ENCODE measurements around the gene ADNP.
"Not testable (repeated sequence)": the region's sequence is repeated elsewhere in the genome, so short reads cannot be mapped to it uniquely, and the experiment has no call there.

The ADNP gene

DNA sequence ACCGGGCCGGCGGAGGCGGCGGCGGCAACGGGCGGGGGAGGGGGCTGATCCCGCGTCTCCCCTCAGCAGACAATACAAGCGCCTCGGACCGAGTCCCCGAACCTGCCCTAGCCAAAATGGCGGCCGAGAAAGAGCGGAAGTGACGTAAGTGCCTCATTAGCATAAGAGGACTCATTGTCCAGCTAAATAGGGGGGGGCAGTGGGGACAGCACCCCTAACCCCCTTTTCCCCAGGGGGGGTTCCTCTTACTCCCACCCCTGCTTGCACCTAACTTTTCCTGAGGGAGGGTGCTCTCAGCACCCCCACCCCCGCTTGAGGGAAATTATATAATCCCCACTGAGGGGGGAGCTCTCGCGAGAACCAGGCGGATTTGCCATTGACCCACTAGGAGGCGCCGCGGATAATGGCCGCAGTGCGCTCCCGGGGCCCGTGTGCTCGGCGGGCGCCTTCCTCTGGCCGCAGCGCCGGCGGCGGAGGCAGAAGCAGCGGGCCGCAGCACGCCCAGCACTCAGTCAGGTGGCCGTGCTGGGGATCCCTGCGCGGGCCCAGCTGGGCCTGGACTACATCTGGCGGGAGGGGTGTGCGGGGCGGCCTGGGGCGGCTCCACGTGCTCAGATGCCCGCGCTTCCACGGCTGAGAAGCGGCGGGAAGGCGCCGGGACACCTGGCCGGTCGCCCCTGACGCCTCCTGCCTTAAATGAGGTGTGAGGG, at the start of gene ADNP:
Gene ADNP, minus strand, starts transcription at position 132 of the 710 bp plus-strand sequence. CDS start 27,441 bp downstream, outside the sequence.
- DNase-seq (ENCODE audit: low read depth), result no peak

DNA sequence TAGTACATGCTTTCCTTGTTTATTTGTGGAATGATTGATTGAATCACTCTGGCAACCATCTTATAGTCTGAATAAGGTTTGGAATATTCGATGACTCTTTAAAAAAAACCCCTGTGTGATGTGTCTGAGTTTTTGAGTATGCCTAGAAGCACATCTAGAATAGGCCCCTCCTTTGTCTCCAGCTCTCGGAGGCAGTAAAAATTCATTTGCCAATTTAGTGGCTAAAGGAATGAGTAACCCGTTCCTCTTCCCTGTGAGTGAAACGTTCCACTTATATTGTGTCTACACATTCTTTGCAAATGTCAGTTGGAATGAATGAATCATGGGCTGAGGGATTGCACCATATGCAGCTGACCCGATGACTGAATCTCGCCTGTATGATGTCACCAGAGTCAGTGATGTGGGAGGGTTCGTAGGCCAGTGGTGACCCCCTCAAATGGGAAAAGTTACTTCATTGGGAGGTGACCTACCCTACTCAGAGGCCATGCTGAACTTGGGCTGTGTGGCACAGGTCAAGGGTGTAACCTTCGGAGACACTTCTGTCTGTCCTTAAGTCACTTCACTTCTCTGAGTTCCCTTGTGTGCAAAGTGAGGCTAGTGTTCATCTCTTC, 48.9 kb upstream of the ADNP start:
- peak; percentile 99 for DNase-seq (ENCODE audit: low read depth)

DNA sequence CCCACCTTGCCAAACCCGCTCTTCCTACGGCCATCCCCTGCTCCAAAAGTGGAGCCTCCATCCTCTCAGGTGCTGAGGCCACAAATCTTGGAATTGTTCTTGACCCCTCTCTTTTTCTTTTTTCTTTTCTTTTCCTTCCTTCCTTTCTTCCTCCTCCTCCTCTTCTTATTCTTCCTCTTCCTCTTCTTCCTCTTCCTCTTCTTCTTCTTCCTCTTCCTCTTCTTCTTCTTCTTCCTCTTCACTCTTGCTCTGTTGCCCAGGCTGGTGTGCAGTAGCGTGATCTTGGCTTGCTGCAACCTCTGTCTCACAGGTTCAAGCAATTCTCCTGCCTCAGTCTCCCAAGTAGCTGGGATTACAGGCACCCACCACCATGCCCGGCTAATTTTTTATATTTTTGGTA, 47.3 kb upstream of the ADNP start:
- not testable (repeated sequence) for DNase-seq (ENCODE audit: low read depth)

DNA sequence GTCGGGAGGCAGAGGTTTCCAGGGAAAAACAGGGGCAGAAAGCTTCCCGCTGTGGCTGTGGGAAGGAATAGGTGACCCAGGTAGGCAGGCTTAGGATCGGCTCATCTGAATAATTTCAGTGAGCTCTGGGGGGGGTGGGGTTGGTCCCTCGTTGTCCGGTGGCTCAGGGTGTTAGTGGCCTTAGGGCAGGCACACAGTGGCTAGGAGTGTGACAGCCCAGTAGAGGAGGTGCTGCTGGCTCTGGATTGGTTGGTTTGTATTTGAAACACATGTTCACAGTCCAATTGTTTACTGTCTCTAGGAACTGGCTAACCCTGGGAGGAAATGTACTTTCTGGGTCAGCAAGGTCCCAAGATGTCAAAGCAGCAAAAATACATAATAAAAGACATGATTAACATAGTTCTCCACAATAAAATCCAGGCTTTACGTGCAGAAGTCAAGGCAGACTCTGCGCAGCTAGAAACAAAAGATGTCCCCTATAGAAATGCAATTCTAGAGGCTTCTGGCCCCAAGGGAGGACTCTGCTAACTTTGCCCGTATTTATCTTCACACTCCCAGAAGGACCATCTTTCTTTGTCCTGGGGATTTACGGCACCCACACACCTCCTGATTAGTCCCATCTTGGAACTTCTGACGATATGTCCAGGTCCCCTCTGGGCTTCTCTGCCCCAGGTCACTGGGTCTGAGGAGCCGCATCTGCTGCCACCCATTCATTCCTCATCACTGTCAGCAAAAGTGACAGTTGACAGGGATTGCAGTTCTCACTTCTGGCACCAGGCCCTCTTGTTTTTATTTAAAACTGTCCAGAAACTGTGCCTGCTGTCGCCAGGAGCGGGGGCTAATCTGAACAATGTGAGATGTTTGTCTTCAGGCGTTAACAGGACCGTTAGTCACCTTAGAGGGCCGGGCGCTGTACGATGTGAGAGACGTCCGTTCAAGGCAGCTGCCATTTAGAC, 46.1 kb upstream of the ADNP start:
- DNase-seq (ENCODE audit: low read depth), result no peak

DNA sequence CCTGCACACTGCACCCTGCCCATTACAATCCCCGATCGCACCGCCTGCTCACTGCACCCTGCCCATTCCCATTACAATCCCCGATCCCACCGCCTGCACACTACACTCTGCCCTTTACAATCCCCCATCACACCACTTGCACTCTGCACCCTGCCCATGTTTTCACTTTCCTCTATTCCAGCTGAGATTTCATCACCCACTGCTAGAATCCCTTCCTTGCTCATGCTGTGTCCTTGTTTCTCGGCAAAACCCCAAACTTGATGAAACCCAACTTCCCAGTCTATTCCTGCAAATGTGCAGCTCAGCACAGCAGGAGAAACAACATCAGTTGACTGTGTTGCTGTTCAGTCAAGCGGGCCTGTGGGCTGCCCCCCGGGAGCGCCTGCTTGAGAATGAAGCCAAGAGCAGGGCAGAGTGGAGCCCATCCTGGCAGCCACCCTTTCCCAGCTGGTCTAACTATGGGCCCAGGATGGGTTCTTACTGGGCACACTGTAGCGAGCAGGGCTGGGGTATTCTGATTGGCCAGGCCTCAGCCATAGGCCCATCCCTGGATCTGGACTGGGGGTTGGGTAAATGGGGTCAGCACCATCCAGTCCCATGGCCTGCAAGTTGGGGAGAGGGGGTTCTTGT, 44.6 kb upstream of the ADNP start:
- no peak for DNase-seq (ENCODE audit: low read depth)

DNA sequence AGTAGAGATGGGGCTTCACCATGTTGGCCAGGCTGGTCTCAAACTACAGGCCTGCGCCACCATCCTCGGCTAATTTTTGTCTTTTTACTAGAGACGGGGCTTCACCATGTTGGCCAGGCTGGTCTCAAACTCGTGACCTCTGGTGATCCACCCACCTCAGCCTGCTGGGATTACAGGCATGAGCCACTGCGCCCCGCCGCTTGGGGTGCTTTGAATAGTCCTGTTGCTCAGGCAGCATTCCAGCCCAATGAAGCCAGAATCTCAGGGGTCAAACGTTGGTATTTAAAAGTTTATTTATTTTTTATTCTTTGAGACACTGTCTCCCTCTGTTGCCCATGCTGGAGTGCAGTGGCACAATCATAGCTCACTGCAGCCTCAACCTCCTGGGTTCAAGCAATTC, 38.7 kb upstream of the ADNP start:
- no peak for DNase-seq (ENCODE audit: low read depth)

DNA sequence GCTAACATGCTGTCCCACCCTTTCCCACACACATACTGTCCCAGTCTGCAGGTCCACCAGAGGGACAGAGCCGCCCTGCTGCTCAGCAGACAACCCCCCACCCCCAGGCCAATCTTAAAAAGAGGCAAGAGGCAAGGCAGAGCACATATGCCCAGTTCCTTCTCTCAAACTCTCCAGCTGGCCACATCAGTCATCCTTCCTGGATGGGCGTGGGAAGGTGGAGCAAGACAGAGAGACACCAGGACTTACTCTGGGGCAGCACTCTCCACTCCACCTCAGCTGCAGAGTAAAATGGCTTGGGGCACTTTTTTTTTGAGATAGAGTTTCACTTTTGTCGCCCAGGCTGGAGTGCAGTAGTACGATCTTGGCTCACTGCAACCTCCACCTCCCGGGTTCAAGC, 38.2 kb upstream of the ADNP start:
- DNase-seq (ENCODE audit: low read depth), result no peak

DNA sequence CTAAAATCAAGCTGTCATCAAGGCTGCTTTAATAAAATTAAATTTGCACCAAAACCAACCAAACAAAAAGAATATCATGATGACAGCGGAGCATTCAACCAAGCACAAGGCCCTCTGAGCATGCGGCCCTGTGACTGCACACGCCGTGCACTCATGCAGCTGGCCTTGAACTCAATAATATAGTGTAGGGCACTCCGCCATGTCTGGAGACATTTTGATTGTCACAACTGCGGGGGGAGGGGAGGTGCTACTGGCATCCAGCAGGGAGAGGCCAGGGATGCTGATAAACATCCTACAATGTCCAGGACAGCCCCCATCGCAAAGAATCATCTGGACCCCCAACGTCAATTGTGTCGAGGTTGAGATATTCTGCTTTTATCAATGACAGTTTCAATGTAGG, 37.1 kb upstream of the ADNP start:
- DNase-seq (ENCODE audit: low read depth), result no peak

DNA sequence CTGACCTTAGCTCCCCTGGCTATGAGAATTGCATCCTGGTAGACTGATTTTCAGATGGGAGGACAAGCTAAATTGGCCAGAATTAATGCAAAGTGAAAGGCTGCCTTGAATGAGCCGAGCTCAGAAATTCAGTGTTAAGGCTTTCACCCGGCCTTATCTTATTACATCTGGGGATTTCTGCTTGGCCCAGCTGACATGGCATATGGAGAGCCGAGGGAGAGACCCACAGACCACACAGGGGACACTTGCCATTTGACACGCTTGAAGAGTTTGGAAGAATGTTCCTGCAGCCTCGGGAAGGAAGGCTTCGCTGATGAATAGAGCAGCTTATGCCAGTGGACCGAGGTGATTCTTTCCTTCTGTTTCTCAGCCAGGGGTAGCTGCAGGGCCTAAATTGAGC, 36.3 kb upstream of the ADNP start:
- DNase-seq (ENCODE audit: low read depth), result no peak

DNA sequence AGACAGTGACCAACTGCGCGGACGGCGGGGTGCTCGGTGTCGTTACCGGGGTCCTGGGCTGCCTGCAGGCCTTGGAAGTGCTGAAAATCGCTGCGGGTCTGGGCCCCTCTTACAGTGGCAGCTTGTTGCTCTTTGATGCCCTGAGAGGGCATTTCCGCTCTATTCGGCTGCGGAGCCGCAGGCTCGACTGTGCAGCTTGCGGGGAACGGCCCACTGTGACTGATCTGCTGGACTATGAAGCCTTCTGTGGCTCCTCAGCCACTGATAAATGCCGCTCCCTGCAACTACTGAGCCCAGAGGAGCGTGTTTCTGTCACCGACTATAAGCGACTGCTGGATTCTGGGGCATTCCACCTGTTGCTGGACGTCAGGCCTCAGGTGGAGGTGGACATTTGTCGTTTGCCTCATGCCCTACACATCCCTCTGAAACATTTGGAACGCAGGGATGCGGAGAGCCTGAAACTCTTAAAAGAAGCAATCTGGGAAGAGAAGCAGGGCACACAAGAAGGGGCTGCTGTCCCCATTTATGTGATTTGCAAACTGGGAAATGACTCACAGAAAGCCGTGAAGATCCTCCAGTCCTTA, 28.4 kb upstream of the ADNP start:
- DNase-seq (ENCODE audit: low read depth), result no peak

DNA sequence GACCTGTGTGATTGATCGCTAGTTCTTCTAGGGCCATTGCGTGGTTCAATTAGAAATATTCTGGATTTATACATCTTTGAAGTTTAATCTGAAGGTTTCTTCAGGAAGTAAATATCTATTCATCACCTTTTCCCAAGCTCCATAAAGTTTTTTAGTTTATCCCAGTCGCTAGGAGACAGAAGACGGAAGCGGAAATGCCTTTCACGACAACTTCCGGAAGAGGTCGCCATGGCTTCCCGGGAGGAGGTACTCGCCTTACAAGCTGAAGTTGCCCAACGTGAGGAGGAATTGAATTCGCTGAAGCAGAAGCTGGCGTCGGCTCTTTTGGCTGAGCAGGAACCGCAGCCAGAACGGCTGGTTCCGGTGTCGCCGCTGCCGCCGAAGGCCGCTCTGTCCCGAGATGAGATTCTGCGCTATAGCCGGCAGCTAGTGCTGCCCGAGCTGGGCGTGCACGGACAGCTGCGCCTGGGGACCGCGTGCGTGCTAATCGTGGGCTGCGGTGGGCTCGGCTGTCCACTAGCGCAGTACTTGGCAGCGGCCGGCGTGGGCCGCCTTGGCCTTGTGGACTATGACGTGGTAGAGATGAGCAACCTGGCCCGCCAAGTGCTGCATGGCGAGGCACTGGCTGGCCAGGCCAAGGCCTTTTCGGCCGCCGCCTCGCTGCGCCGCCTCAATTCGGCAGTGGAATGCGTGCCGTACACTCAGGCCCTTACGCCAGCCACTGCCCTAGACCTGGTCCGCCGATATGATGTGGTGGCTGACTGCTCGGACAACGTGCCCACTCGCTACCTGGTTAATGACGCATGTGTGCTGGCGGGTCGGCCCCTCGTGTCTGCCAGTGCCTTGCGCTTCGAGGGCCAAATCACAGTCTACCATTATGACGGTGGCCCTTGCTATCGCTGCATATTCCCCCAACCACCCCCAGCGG, 27.6 kb upstream of the ADNP start, which contains the start of gene MOCS3:
Gene MOCS3, plus strand, starts transcription at position 204 of the 928 bp plus-strand sequence. Its CDS starts 25 bp downstream, at position 229.
- peak; percentile 61 for DNase-seq (ENCODE audit: low read depth)

DNA sequence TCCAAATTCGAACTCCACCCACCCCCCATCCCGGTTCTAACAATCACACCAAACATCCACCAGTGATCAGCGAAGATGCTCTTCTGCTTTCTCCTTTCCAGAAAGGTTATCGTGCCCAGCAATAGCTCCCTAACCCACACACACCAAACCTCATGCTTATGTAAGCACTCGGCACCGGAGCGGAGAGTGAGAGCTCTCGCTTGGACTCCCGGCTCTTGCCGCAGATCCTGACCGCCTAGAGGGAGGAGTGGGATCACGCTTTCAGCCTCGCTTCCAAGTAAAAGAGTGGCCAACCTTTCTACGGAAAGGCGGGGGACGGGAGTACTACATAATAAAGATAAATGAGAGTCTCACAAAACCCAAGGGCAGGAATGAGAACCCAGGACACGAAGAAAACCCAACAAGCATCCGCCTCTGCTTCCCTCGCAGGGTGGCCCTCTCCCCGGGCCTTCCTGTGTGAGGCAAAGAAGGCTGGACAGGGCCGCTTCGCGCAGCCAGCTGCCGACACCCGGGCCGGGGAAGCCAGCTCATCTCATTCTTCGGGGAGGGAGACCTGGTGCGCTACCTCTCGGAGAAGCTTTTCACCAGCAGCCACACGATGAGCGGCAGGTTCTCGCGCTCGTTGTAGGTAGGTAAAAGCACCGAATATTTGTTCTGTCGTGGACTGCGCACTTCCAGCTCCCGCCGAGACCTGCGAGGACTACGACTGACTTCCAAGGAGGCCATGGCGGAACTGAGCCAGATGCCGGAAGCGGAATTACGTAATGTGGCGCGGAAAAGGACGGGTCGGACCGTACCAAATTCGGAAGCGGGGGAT, 26.8 kb upstream of the ADNP start, which contains the start of gene DPM1:
Gene DPM1, minus strand, starts transcription at position 735 of the 817 bp plus-strand sequence. Its CDS starts 9 bp downstream, at position 726.
- peak; percentile 42 for DNase-seq (ENCODE audit: low read depth)

DNA sequence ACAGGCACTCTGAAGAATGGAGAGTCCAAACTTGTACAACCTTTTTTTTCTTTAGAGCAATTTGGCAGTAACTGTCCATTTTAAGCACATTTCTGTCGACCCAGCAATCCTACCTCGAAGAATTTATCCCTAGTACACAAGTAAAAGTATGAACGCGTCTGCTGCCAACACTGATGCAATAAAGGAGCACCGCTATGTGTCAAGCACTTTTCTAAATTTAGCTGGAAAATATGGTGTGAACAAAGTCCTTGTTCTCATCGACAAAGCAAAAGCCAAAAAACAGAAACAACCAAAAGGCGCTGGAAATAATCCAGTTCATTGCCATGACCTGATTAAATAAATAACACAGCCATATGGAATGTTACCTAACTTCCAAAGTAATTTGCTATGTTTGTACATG, 26.0 kb upstream of the ADNP start:
- no peak for DNase-seq (ENCODE audit: low read depth)

DNA sequence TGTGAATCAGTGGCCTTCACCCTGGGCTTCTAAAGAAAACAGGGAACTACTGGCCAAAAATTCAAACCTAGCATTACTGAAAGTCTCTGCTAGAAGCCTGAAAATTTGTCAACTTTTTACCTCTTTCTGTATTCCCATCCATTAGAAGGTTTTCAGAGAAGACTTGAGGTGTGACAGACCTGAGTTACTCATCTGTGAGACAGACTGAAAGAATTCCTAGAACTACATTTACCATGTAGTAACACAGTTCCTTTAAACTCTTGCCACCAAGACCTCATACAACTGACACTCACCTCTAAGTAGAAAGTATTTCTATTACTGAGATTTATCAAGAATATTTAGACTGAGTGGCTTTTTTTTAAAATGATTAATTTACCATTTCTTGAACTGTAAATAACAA, 22.6 kb upstream of the ADNP start:
- no peak for DNase-seq (ENCODE audit: low read depth)

DNA sequence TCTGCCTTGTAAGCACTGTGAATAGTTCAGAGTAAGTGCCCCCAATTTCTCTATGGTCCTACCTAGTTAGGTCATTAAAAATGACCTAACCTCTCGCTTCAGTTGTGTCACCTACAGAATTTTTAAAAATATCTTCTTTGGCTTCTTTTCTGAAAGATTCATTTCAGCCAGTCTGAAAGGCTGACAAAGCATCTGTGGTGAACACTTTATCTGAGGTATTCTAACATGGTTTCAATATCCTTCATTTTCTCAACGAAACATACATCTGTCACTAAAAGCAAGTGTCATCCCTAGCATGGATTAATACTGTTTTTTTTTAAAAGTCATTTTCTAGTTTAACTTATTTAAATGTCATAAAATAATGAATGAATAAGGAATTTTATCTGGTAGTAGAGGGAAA, 22.0 kb upstream of the ADNP start:
- DNase-seq (ENCODE audit: low read depth), result no peak

DNA sequence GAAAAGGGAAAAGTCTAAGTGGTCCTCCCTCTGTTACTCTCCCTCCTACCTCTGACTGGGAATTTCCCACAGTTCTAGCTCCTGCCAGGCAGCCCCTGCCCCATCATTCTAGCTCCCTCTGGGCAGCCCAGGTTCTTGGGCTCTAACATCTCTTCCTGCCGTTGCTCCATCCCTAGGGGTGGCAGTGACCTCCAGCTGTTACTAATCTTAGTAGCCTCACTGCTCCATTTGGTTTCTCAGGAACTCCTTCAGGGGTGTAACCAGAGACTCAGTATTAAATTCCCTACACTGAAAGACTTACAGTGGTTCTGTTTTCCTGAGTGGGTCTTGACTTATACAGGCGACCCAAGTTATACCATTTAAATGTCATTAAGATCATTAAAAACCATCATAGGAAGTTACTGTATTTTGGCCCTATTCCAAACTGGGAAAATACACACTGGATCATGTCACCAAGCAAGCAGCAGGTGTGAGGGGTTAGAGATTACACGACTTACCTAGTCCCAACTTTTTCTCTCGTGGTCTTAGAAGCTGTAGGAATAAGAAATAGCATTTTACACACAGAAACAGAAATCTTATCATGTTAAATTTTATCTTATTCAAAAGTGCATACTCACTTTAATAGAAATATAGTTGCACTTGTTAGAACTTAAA, 17.0 kb upstream of the ADNP start:
- DNase-seq (ENCODE audit: low read depth), result no peak

DNA sequence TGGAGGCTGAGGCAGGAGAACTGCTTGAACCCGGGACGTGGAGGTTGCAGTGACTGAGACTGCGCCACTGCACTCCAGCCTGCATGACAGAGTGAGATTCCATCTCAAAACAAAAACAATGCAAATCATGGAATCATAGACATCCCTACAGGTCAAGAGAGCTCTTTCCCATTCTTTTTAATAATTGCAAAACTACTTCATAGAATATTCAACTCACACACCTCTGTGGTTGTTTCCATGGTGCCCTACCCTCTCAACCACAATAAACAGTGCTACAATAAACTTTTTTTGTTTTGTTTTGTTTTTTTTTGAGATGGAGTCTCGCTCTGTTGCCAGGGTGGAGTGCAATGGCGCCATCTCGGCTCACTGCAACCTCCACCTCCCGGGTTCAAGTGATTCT, 11.8 kb upstream of the ADNP start:
- no peak for DNase-seq (ENCODE audit: low read depth)

DNA sequence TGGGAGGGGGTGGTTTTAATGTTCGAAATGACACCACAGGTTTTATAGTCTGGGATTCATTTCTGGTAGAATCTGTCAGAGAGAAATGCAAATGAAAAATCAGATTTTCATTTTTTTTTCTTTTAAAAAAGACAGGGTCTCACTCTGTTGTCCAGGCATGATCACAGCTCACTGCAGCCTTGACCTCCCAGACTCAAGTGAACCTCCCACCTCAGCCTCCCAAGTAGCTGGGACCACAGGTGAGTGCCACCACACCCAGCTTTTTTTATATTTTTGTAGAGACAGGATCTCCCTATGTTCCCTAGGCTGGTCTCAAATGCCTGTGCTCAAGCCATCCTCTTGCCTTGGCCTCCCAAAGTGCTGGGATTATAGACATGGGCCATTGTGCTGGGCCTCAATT, 2.4 kb upstream of the ADNP start:
- DNase-seq (ENCODE audit: low read depth), result no peak

DNA sequence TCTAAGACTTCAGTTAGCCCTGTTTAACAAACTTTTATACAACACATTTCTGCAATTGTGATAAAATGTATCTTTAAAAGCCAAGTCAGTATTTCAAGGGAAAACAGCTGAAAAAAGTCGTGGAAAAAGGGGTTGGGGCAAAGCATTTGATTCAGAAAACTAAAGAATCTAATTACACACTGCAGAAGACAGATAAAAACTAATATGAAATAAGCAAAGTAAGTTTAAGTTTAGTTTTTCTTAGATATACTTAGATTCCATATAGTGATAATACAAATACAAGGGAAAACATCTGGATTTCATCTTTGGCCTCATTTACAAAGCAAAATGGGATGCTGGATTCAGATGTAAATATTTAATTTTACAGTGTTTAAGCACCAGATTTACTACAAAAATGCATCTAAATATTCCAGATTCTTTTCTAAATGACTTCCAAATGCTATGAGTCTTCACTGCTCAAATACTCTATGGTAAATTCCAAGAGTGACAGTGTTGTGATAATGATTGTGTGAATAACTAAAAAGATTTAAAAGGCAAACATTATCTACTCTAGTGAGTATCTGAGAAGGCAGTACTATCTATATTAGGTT, 1.5 kb upstream of the ADNP start:
- DNase-seq (ENCODE audit: low read depth), result no peak
